GM21619 (cell line): Measurements from ENCODE around the gene OSGEP.
"Not testable (repeated sequence)": the region's sequence is repeated elsewhere in the genome, so short reads cannot be mapped to it uniquely, and the experiment has no call there.

Experiments
- ATAC-seq: cut with Tn5 transposase; IDR thresholded peaks from one replicate; pipeline ENCODE4 v1.9.1; 2021; ENCODE audit not compliant: unreplicated experiment

OSGEP gene

GRCh38 chr14:20469890-20470602 is 15.4 kb upstream of the OSGEP start:
- ATAC-seq = peak; percentile 44

GRCh38 chr14:20469242-20469889 is 14.8 kb upstream of the OSGEP start, which contains the start of gene PNP:
Gene PNP (plus strand): TSS chr14:20469406. CDS start chr14:20469525, 119 bp downstream.
- peak; percentile 94 for ATAC-seq

- ATAC-seq = peak; percentile 6
Measured at GRCh38 chr14:20468764-20469241, 14.2 kb upstream of the OSGEP start.

- ATAC-seq = peak; percentile 91
Measured at GRCh38 chr14:20461225-20462141, 6.9 kb upstream of the OSGEP start, which contains the start of gene PIP4P1. Gene PIP4P1 (minus strand): TSS chr14:20461434. CDS start chr14:20461325, 109 bp downstream.

GRCh38 chr14:20460458-20461224 is 6.0 kb upstream of the OSGEP start:
- ATAC-seq = peak; percentile 7

GRCh38 chr14:20458031-20458789 is 3.6 kb upstream of the OSGEP start:
- ATAC-seq = no peak

GRCh38 chr14:20456971-20457370 is 2.4 kb upstream of the OSGEP start:
- no peak for ATAC-seq

- ATAC-seq = peak; percentile 40
Measured at GRCh38 chr14:20455355-20456300, 1.0 kb upstream of the OSGEP start.

GRCh38 chr14:20452831-20453230 is 1.8 kb downstream of the OSGEP start:
- ATAC-seq = not testable (repeated sequence)

GRCh38 chr14:20446889-20447288 is 7.7 kb downstream of the OSGEP start:
- no peak for ATAC-seq

- not testable (repeated sequence) for ATAC-seq
Measured at GRCh38 chr14:20443650-20444049, 11.0 kb downstream of the OSGEP start.

- ATAC-seq = no peak
Measured at GRCh38 chr14:20441461-20441860, 13.2 kb downstream of the OSGEP start.

GRCh38 chr14:20440882-20441281 is 13.7 kb downstream of the OSGEP start:
- ATAC-seq = peak; percentile 72

GRCh38 chr14:20440465-20440864 is 14.1 kb downstream of the OSGEP start:
- no peak for ATAC-seq

- ATAC-seq = no peak
Measured at GRCh38 chr14:20438664-20439063, 15.9 kb downstream of the OSGEP start.

- no peak for ATAC-seq
Measured at GRCh38 chr14:20436363-20436755, 18.3 kb downstream of the OSGEP start.

GRCh38 chr14:20435582-20436362 is 18.8 kb downstream of the OSGEP start, which contains the start of gene KLHL33:
Gene KLHL33 (minus strand): TSS chr14:20436166. CDS start chr14:20435811, 355 bp downstream.
- no peak for ATAC-seq
